Measurements from ENCODE around the gene GET4. TPM values are rescaled to one million over a fixed set of nuclear protein-coding genes. Genes with fewer than 3 reads are reported as not detected.
"Not testable (repeated sequence)": the region's sequence is repeated elsewhere in the genome, so short reads cannot be mapped to it uniquely, and the experiment has no call there.

The GET4 gene
- total RNA-seq, 4 donors from 2014 or later, result 29.7 to 93.3 (median 56.8) TPM

DNA sequence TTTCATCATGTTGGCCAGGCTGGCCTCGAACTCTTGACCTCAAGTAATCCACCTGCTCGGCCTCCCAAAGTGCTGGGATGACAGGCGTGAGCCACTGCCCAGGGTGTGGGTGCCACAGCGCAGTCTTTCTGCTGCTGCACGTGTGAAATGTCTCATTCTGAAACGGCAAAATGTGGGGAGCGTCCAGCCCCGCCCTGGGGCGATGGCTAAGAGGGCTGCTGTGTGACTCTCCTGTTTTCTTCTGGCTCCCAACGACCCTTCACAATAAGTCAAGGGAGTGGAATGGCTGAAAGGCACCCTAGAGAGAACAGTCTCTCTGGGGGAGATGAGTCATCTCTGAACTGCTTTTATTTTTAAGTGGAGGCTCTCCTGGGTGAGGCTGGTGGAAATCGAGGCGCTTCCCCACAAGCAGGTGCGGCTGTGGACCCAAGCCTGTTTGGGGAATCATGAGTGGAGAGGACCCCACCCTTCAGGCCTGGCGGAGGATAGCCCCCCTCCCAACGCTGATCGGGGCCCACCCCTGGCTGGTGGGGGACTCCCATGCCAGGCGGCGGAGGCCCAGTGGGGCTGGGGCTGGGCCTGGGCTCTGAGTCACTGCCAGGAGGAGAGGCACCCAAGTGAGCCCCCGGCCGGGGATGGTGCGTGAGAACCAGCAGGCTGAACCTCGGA, 60.2 kb downstream of the GET4 start:
- H3K4me3 ChIP-seq, result no peak overlapping the region
- no peaks in the 10 kb centered on the region for H3K27me3 ChIP-seq
- DNase-seq, result peak in 1 of 3 donors; percentile 43
- no peak overlapping the region for H3K27ac ChIP-seq
- H3K4me1 ChIP-seq, result no peaks in the 10 kb centered on the region
- no peaks in the 10 kb centered on the region for H3K9me3 ChIP-seq
- H3K36me3 ChIP-seq, result peaks cover 0 to 13% (median 0%) of the 10 kb centered on the region in 3 donors
- TF ChIP-seq, protein P1, sequence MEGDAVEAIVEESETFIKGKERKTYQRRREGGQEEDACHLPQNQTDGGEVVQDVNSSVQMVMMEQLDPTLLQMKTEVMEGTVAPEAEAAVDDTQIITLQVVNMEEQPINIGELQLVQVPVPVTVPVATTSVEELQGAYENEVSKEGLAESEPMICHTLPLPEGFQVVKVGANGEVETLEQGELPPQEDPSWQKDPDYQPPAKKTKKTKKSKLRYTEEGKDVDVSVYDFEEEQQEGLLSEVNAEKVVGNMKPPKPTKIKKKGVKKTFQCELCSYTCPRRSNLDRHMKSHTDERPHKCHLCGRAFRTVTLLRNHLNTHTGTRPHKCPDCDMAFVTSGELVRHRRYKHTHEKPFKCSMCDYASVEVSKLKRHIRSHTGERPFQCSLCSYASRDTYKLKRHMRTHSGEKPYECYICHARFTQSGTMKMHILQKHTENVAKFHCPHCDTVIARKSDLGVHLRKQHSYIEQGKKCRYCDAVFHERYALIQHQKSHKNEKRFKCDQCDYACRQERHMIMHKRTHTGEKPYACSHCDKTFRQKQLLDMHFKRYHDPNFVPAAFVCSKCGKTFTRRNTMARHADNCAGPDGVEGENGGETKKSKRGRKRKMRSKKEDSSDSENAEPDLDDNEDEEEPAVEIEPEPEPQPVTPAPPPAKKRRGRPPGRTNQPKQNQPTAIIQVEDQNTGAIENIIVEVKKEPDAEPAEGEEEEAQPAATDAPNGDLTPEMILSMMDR (IDR thresholded peaks at IDR 0.05), result no peak
- no peak for TF ChIP-seq POLR2A (IDR thresholded peaks at IDR 0.05)

GRCh38 chr7:937856-938484, 61.6 kb downstream of the GET4 start:
- Histone ChIP-seq H3K9me3 (no peaks in the 10 kb centered on the region), H3K27ac (no peak overlapping the region), H3K27me3 (no peaks in the 10 kb centered on the region), H3K4me3 (no peak overlapping the region), H3K4me1 (no peaks in the 10 kb centered on the region), H3K36me3 (peaks cover 0 to 13% (median 0%) of the 10 kb centered on the region in 3 donors)
- peak in 1 of 3 donors; percentile 10 for DNase-seq
- TF ChIP-seq, protein P1 (IDR thresholded peaks at IDR 0.05), result no peak
- no peak for TF ChIP-seq POLR2A (IDR thresholded peaks at IDR 0.05)

DNA sequence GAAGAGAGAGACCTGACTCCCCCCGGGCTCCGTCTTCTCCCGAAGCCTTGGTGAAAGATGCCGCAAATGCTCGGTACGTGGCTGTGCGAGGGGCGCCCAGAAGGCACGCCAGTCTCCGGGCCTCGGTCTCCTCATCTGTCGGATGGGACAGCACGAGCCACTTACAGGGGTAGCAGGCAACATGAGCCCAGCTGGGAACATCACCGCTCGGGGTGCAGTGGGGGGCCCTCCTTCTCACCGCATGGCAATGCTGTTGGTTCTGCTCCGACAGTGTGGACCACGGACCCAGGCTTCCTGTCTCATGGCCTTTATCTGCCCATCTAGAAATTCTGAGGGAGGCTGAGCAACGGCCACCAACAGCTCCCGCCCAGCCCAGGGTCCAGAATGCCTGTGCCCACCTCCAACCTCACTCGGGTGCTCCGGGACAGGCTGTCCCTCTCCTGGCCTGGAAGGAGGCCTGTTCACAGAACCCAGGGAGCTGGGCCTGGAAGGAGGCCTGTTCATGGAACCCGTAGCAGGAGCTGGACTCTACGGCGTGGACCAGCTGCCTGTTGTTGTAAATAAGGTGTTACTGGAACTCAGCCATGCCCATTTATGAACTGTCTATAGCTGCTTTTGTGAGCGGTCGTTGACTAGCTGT, 62.3 kb downstream of the GET4 start:
- no peak overlapping the region for H3K4me3 ChIP-seq
- no peaks in the 10 kb centered on the region for H3K27me3 ChIP-seq
- no peaks in the 10 kb centered on the region for H3K9me3 ChIP-seq
- no peaks in the 10 kb centered on the region for H3K4me1 ChIP-seq
- H3K27ac ChIP-seq, result no peak overlapping the region
- peak in 1 of 3 donors; percentile 34 for DNase-seq
- no peak for TF ChIP-seq POLR2A (IDR thresholded peaks at IDR 0.05)
- peaks cover 0 to 13% (median 0%) of the 10 kb centered on the region in 3 donors for H3K36me3 ChIP-seq

DNA sequence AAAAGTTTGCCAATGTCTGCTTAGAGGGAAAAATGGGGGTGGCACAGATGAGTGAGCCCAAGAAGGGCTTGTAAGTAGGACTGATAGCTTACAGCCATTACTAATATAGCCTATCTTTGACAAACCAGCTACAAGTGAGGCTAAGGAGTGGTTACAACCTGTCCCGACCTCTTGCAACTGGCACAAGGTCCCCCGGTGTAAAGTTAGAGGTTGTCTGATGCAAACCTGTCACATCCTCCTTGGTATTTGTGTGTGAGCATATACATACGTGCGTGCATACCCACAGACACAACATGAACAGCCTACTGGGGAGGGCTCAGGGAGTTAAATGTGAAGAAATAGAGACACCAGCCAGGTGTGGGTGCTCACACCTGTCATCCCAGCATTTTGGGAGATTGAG, 63.5 kb downstream of the GET4 start:
- Histone ChIP-seq H3K27me3 (no peaks in the 10 kb centered on the region), H3K4me3 (no peak overlapping the region), H3K9me3 (no peaks in the 10 kb centered on the region), H3K36me3 (peaks cover 0 to 12% (median 0%) of the 10 kb centered on the region in 3 donors), H3K27ac (no peak overlapping the region), H3K4me1 (no peaks in the 10 kb centered on the region)
- DNase-seq, result peak in 1 of 3 donors; percentile 9
- TF ChIP-seq, protein P1 (IDR thresholded peaks at IDR 0.05), result no peak
- TF ChIP-seq POLR2A (IDR thresholded peaks at IDR 0.05), result no peak

DNA sequence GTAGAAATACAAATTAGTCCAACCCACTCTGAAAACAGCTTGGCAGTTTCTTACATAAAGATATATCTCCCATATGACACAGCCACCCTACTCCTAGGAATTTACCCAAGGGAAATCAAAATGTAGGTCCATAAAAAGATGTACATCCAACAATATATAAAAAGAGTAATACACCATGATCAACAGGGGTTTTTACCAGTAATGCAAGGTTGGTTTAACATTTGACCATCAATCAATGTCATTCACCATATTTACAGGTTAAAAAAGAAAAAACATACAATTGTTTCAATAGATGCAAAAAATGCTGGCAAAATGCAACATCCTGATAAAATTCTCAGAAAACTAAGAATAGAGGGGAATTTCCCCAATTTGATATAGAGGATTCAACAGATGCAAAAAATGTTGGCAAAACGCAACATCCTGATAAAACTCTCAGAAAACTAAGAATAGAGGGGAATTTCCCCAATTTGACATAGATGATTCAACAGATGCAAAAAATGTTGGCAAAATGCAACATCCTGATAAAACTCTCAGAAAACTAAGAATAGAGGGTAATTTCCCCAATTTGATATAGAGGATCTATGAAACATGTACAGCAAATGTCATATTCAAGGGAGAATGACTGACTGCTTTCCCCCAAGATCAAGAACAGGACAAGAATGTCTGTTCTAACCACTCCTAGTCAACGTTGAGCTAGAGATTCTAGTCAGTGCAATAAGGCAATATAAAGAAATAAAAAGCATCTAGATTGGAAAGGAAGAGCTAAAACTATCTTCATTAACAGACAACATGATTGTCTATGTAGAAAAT, 64.5 kb downstream of the GET4 start:
- DNase-seq, result no peak
- H3K27ac ChIP-seq, result no peak overlapping the region
- TF ChIP-seq, protein P1 (IDR thresholded peaks at IDR 0.05), result no peak
- no peaks in the 10 kb centered on the region for H3K27me3 ChIP-seq
- H3K9me3 ChIP-seq, result no peaks in the 10 kb centered on the region
- no peak overlapping the region for H3K4me3 ChIP-seq
- no peaks in the 10 kb centered on the region for H3K4me1 ChIP-seq
- H3K36me3 ChIP-seq, result peaks cover 0 to 8% (median 0%) of the 10 kb centered on the region in 3 donors

DNA sequence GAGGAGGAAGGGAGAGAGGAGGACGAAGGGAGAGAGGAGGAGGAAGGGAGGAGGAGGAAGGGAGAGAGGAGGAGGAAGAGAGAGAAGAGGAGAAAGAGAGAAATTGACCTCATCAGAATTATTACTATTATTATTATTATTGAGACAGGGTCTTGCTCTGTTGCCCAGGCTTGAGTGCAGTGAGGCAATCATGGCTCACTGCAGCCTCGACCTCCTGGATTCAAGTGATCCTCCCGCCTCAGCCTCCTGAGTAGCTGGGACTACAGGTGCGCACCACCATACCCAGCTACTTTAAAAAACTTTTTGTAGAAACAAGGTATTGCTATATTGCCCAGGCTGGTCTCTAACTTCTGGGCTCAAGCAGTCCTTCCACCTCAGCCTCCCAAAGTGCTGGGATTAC, 67.4 kb downstream of the GET4 start:
- DNase-seq, result peak in 1 of 3 donors; percentile 19
- H3K36me3 ChIP-seq, H3K9me3 ChIP-seq, H3K4me3 ChIP-seq, H3K27ac ChIP-seq, H3K27me3 ChIP-seq: not testable (repeated sequence)
- H3K4me1 ChIP-seq, result peaks cover 0 to 19% (median 0%) of the 10 kb centered on the region in 4 donors
